CD14-positive monocyte (primary cell): ENCODE measurements around the gene TCP11L1. TPM values are rescaled to one million over a fixed set of nuclear protein-coding genes. Genes with fewer than 3 reads are reported as not detected.

Source experiments
- DNase-seq, 3 donors: peaks; one replicate each; pipeline ENCODE4 v3.0.0-alpha.2; 2011 to 2022
- H2AFZ ChIP-seq: 2 replicates; pipeline ENCODE4 v1.6.0; 2012; ENCODE audit warnings: mild to moderate bottlenecking, low read depth, low read length, inconsistent platforms; ENCODE audit not compliant: insufficient read depth, poor library complexity, severe bottlenecking
- H3K27ac ChIP-seq, 2 donors: 1 replicate in 1 of 2; 2 replicates in 1 of 2; pipeline ENCODE4 v1.5.1; 2012 to 2013; ENCODE audit warnings: low read length in 2 of 2, control low read depth in 1 of 2, inconsistent platforms in 1 of 2, low read depth in 1 of 2, mild to moderate bottlenecking in 1 of 2
- H3K27me3 ChIP-seq, 2 donors: one replicate each; pipeline versions ENCODE4 v1.6.0 to v1.6.1; 2011 to 2013; ENCODE audit warnings: low read length in 2 of 2; ENCODE audit not compliant: control insufficient read depth in 2 of 2, insufficient read depth in 2 of 2
- H3K36me3 ChIP-seq, 2 donors: replicated peaks in 1 of 2; 1 replicate in 1 of 2; 2 replicates in 1 of 2; pipeline versions ENCODE4 v1.5.1 to v1.6.1; 2012 to 2013; ENCODE audit warnings: low read length in 2 of 2, control low read depth in 1 of 2, inconsistent platforms in 1 of 2, mild to moderate bottlenecking in 1 of 2; ENCODE audit not compliant: insufficient read depth in 2 of 2, control insufficient read depth in 1 of 2
- H3K4me1 ChIP-seq, 2 donors: 1 replicate in 1 of 2; 2 replicates in 1 of 2; pipeline versions ENCODE4 v1.5.1 to v1.6.1; 2012 to 2013; ENCODE audit warnings: low read length in 2 of 2, control low read depth in 1 of 2, inconsistent platforms in 1 of 2, mild to moderate bottlenecking in 1 of 2, moderate library complexity in 1 of 2; ENCODE audit not compliant: insufficient read depth in 2 of 2, control insufficient read depth in 1 of 2
- H3K4me2 ChIP-seq: replicated peaks from 2 replicates; pipeline ENCODE3; 2012; ENCODE audit warnings: low read length, moderate library complexity, mild to moderate bottlenecking; ENCODE audit not compliant: poor library complexity, severe bottlenecking; ENCODE audit errors: extremely low read depth
- H3K4me3 ChIP-seq, 3 experiments: fragments of 200-600 bp in 1 of 3; sonication (generic) in 1 of 3; replicated peaks in 1 of 3; 1 replicate in 2 of 3; 2 replicates in 1 of 3; pipeline ENCODE4 v1.5.1; 2011 to 2013; ENCODE audit warnings: low read length in 3 of 3, mild to moderate bottlenecking in 3 of 3, control low read depth in 2 of 3, low read depth in 2 of 3, inconsistent platforms in 1 of 3, moderate library complexity in 1 of 3
- H3K79me2 ChIP-seq: 2 replicates; pipeline ENCODE4 v1.6.0; 2012; ENCODE audit warnings: mild to moderate bottlenecking, control low read depth, inconsistent platforms, low read length, moderate library complexity; ENCODE audit not compliant: insufficient read depth
- H3K9ac ChIP-seq: 2 replicates; pipeline ENCODE4 v1.6.0; 2017; ENCODE audit warnings: low read length, mild to moderate bottlenecking; ENCODE audit not compliant: insufficient read depth, poor library complexity, severe bottlenecking
- H3K9me3 ChIP-seq, 2 donors: replicated peaks in 1 of 2; 1 replicate in 1 of 2; 2 replicates in 1 of 2; pipeline versions ENCODE4 v1.5.1 to v1.6.1; 2012 to 2013; ENCODE audit warnings: low read length in 2 of 2, control low read depth in 1 of 2; ENCODE audit not compliant: control insufficient read depth in 1 of 2, insufficient read depth in 1 of 2
- H4K20me1 ChIP-seq: 2 replicates; pipeline ENCODE4 v1.6.0; 2012; ENCODE audit warnings: mild to moderate bottlenecking, low read length, control low read depth, moderate library complexity; ENCODE audit not compliant: insufficient read depth
- H3K27ac Mint-ChIP-seq, 7 donors: one replicate each; pipeline ENCODE4 v1.8.0; 2020; ENCODE audit warnings: mild to moderate bottlenecking in 7 of 7, mixed read lengths in 7 of 7, moderate library complexity in 6 of 7, inconsistent platforms in 2 of 7
- H3K27me3 Mint-ChIP-seq, 3 donors: one replicate each; pipeline ENCODE4 v1.8.0; 2021 to 2022; ENCODE audit warnings: low read depth in 3 of 3, mild to moderate bottlenecking in 3 of 3, mixed read lengths in 3 of 3, moderate library complexity in 3 of 3, inconsistent platforms in 1 of 3
- H3K36me3 Mint-ChIP-seq, 2 donors: one replicate each; pipeline ENCODE4 v1.8.0; 2020; ENCODE audit warnings: mixed read lengths in 2 of 2, inconsistent platforms in 1 of 2, mild to moderate bottlenecking in 1 of 2
- H3K4me1 Mint-ChIP-seq: one replicate; pipeline ENCODE4 v1.8.0; 2020; ENCODE audit warnings: mild to moderate bottlenecking, mixed read lengths
- H3K4me3 Mint-ChIP-seq, 2 donors: one replicate each; pipeline ENCODE4 v1.8.0; 2020; ENCODE audit warnings: mild to moderate bottlenecking in 2 of 2, mixed read lengths in 2 of 2, moderate library complexity in 1 of 2
- H3K9me3 Mint-ChIP-seq, 7 donors: one replicate each; pipeline ENCODE4 v1.8.0; 2020 to 2022; ENCODE audit warnings: mixed read lengths in 7 of 7, mild to moderate bottlenecking in 6 of 7, moderate library complexity in 6 of 7, inconsistent platforms in 2 of 7
- CTCF ChIP-seq: fragments of 200-600 bp; IDR thresholded peaks from one replicate; pipeline ENCODE4 v1.8.0; 2022; ENCODE audit warnings: antibody characterized with exemption, mild to moderate bottlenecking
- whole genome bisulfite sequencing: methylation state at CpG from one replicate; pipeline ENCODE4 v1.1.5; 2013; ENCODE audit warnings: missing lambda C conversion rate; ENCODE audit not compliant: insufficient coverage; 5-methylcytosine and 5-hydroxymethylcytosine counted together
- intact Hi-C, 2 donors: fragments of 100-400 bp; cut with micrococcal nuclease; formaldehyde crosslinking; loops; one replicate each; pipeline versions ENCODE4 v1.15.0 to v1.15.1; 2023
- polyA plus RNA-seq, 3 donors: library from polyadenylated mRNA; depleted of rRNA in 1 of 3; unstranded in 2 of 3; stranded (reverse) in 1 of 3; fragments of 300-500 nt in 2 of 3; fragments of >200 nt in 1 of 3; fragmentation: Illumina TruSeq in 2 of 3; gene quantifications; 1 replicate in 2 of 3; 2 replicates in 1 of 3; pipeline ENCODE4 v1.2.3, GENCODE V29; 2012 to 2021

TCP11L1 gene
- polyA plus RNA-seq, 3 donors = 5.1 to 11.2 (median 7.0) TPM

GRCh38 chr11:32991427-32991826, 47.9 kb upstream of the TCP11L1 start:
- no peaks in the 10 kb centered on the region for H4K20me1 ChIP-seq
- Mint-ChIP-seq H3K27ac (no peak overlapping the region), H3K4me3 (no peak overlapping the region), H3K27me3 (peaks cover 0 to 2% (median 0%) of the 10 kb centered on the region in 3 donors), H3K4me1 (no peaks in the 10 kb centered on the region), H3K9me3 (peaks cover 9 to 25% (median 15%) of the 10 kb centered on the region in 7 donors), H3K36me3 (no peaks in the 10 kb centered on the region)
- no peak overlapping the region for H2AFZ ChIP-seq
- H3K27me3 ChIP-seq = no peaks in the 10 kb centered on the region
- peaks cover 3 to 5% of the 10 kb centered on the region in 2 donors for H3K9me3 ChIP-seq
- H3K4me3 ChIP-seq = no peak overlapping the region
- intact Hi-C loops = no loop called here
- H3K36me3 ChIP-seq = no peaks in the 10 kb centered on the region
- H3K9ac ChIP-seq = no peak overlapping the region
- DNase-seq = no peak
- H3K79me2 ChIP-seq = no peaks in the 10 kb centered on the region
- H3K27ac ChIP-seq = no peak overlapping the region
- 97% methylated on average over 3 of the region's 3 CpGs for WGBS
- H3K4me1 ChIP-seq = no peaks in the 10 kb centered on the region
- no peak overlapping the region for H3K4me2 ChIP-seq
- TF ChIP-seq CTCF = no peak

- Histone ChIP-seq H4K20me1 (no peaks in the 10 kb centered on the region), H2AFZ (no peak overlapping the region), H3K4me1 (no peaks in the 10 kb centered on the region), H3K9ac (no peak overlapping the region), H3K4me2 (no peak overlapping the region), H3K9me3 (peaks cover 3 to 5% of the 10 kb centered on the region in 2 donors), H3K27ac (no peak overlapping the region), H3K4me3 (no peak overlapping the region), H3K27me3 (no peaks in the 10 kb centered on the region), H3K36me3 (no peaks in the 10 kb centered on the region), H3K79me2 (no peaks in the 10 kb centered on the region)
- intact Hi-C loops = no loop called here
- Mint-ChIP-seq H3K36me3 (no peaks in the 10 kb centered on the region), H3K4me1 (no peaks in the 10 kb centered on the region), H3K9me3 (peaks cover 9 to 25% (median 15%) of the 10 kb centered on the region in 7 donors), H3K27ac (no peak overlapping the region), H3K4me3 (no peak overlapping the region), H3K27me3 (peaks cover 0 to 4% (median 0%) of the 10 kb centered on the region in 3 donors)
- no peak for DNase-seq
- no peak for TF ChIP-seq CTCF
Observed at GRCh38 chr11:32991898-32992297, 47.5 kb upstream of the TCP11L1 start.
